Prostate gland (tissue), 2 donors: ENCODE results near the gene EPB41L2.

Experiments
- POLR2A ChIP-seq: fragments of 450-650 bp; IDR thresholded peaks from one replicate; pipeline ENCODE4 v1.6.1; 2016; ENCODE audit warnings: antibody characterized with exemption, mild to moderate bottlenecking
- POLR2AphosphoS5 ChIP-seq: sonication (generic); formaldehyde crosslinking; IDR thresholded peaks from one replicate; pipeline ENCODE4 v1.6.1; 2017; ENCODE audit warnings: antibody characterized with exemption
- TF ChIP-seq, protein P1 (sequence below), 4 experiments: fragments of 200-600 bp in 2 of 4; fragments of 450-650 bp in 2 of 4; sonication (generic) in 2 of 4; IDR thresholded peaks; 1 replicate in 3 of 4; 2 replicates in 1 of 4; pipeline ENCODE4 v1.5.1; 2016 to 2019; ENCODE audit warnings: antibody characterized with exemption in 4 of 4, mild to moderate bottlenecking in 2 of 4, moderate library complexity in 2 of 4

DNA sequence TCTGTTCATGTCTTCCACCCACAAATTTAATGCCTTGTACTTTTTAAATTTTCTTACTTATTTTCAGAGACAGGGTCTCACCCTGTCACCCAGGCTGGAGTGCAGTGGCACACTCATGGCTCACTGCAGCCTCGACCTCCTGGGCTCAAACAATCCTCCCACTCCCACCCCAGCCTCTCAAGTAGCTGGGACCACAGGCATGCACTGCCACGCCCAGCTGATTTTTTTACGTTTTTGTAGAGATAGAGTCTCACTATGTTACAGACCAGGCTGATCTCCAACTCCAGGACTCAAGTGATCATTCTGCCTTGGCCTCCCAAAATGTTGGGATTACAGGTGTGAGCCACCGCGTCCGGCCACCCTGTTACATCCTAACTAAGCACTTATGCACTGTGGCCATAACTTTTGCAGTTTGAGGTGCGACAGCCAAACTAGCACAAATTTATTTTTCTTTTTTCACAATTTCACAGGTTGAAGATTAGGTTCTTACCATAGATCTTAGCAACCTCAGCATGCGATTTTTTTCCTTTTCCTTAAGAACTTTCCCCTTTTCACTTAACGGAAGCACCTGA, 92.1 kb downstream of the EPB41L2 start:
- TF ChIP-seq, protein P1, sequence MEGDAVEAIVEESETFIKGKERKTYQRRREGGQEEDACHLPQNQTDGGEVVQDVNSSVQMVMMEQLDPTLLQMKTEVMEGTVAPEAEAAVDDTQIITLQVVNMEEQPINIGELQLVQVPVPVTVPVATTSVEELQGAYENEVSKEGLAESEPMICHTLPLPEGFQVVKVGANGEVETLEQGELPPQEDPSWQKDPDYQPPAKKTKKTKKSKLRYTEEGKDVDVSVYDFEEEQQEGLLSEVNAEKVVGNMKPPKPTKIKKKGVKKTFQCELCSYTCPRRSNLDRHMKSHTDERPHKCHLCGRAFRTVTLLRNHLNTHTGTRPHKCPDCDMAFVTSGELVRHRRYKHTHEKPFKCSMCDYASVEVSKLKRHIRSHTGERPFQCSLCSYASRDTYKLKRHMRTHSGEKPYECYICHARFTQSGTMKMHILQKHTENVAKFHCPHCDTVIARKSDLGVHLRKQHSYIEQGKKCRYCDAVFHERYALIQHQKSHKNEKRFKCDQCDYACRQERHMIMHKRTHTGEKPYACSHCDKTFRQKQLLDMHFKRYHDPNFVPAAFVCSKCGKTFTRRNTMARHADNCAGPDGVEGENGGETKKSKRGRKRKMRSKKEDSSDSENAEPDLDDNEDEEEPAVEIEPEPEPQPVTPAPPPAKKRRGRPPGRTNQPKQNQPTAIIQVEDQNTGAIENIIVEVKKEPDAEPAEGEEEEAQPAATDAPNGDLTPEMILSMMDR (IDR thresholded peaks at IDR 0.05), result no peak
- TF ChIP-seq POLR2A, result no peak
- no peak for TF ChIP-seq POLR2AphosphoS5
